WTC11 (cell line): ENCODE data around the gene GPC6.

Experiments
- ATF1 ChIP-seq: sonication (generic); formaldehyde crosslinking; IDR thresholded peaks from 2 replicates; pipeline ENCODE4 v1.8.1; 2023; ENCODE audit warnings: mild to moderate bottlenecking, moderate library complexity, missing genetic modification reagents
- ATF3 ChIP-seq: sonication (generic); formaldehyde crosslinking; conservative IDR thresholded peaks from 2 replicates; pipeline ENCODE4 v1.8.1; 2022; ENCODE audit warnings: mild to moderate bottlenecking, missing genetic modification reagents
- CTCF ChIP-seq: fragments of 200-600 bp; IDR thresholded peaks from 2 replicates; pipeline ENCODE4 v1.8.0; 2022; ENCODE audit warnings: antibody characterized with exemption
- HMGA2 ChIP-seq: fragments of 250-450 bp; sonication (Bioruptor Pico); IDR thresholded peaks from 2 replicates; pipeline ENCODE4 v1.4.0; 2021; ENCODE audit warnings: mild to moderate bottlenecking, moderate library complexity

GRCh38 chr13:93316841-93317240 is 90.2 kb downstream of the GPC6 start:
- TF ChIP-seq CTCF (no peak), ATF1 (CRISPR knock-in tag) (no peak), HMGA2 (CRISPR knock-in tag) (no peak), ATF3 (CRISPR knock-in tag) (no peak)
